Measurements from ENCODE around the gene ZNF778. TPM values are rescaled to one million over a fixed set of nuclear protein-coding genes. Genes with fewer than 3 reads are reported as not detected.

Gene ZNF778
- total RNA-seq, 1 donor from 2014 or later = 19.2 TPM

GRCh38 chr16:89275837-89276720, 58.6 kb downstream of the ZNF778 start:
- DNase-seq (ENCODE audit: low read depth) = no peak

- no peak for DNase-seq (ENCODE audit: low read depth)
Measured at GRCh38 chr16:89277049-89277448, 59.5 kb downstream of the ZNF778 start.

- DNase-seq (ENCODE audit: low read depth) = peak; percentile 27
Measured at GRCh38 chr16:89277641-89278341, 60.3 kb downstream of the ZNF778 start.

GRCh38 chr16:89278441-89279240, 61.1 kb downstream of the ZNF778 start:
- DNase-seq (ENCODE audit: low read depth) = no peak

GRCh38 chr16:89279666-89280481, 62.4 kb downstream of the ZNF778 start:
- DNase-seq (ENCODE audit: low read depth) = no peak

- DNase-seq (ENCODE audit: low read depth) = no peak
Measured at GRCh38 chr16:89280546-89281188, 63.2 kb downstream of the ZNF778 start.

GRCh38 chr16:89281189-89281577, 63.7 kb downstream of the ZNF778 start:
- DNase-seq (ENCODE audit: low read depth) = no peak

GRCh38 chr16:89281829-89282228, 64.3 kb downstream of the ZNF778 start:
- DNase-seq (ENCODE audit: low read depth) = no peak

- DNase-seq (ENCODE audit: low read depth) = no peak
Measured at GRCh38 chr16:89282523-89282922, 65.0 kb downstream of the ZNF778 start.

- no peak for DNase-seq (ENCODE audit: low read depth)
Measured at GRCh38 chr16:89283449-89283848, 65.9 kb downstream of the ZNF778 start.

- DNase-seq (ENCODE audit: low read depth) = no peak
Measured at GRCh38 chr16:89285381-89285780, 67.9 kb downstream of the ZNF778 start.

- no peak for DNase-seq (ENCODE audit: low read depth)
Measured at GRCh38 chr16:89286096-89286495, 68.6 kb downstream of the ZNF778 start.

Other genes starting within 250 kb of the ZNF778 start
- not detected in 2 replicates for gene CBFA2T3, start 240.5 kb upstream of the ZNF778 start, total RNA-seq
- gene ACSF3, start 123.9 kb upstream of the ZNF778 start, total RNA-seq = 29.2 and 29.8 TPM in 2 replicates
- gene CDH15, start 46.0 kb upstream of the ZNF778 start, total RNA-seq = not detected in 2 replicates
- 0.35 TPM in 1 of 2 replicates, not detected in the other for gene SLC22A31, start 17.2 kb upstream of the ZNF778 start, total RNA-seq